ENCODE measurements around the gene LITAFD.
"Not testable (repeated sequence)": the region's sequence is repeated elsewhere in the genome, so short reads cannot be mapped to it uniquely, and the experiment has no call there.

LITAFD gene

DNA sequence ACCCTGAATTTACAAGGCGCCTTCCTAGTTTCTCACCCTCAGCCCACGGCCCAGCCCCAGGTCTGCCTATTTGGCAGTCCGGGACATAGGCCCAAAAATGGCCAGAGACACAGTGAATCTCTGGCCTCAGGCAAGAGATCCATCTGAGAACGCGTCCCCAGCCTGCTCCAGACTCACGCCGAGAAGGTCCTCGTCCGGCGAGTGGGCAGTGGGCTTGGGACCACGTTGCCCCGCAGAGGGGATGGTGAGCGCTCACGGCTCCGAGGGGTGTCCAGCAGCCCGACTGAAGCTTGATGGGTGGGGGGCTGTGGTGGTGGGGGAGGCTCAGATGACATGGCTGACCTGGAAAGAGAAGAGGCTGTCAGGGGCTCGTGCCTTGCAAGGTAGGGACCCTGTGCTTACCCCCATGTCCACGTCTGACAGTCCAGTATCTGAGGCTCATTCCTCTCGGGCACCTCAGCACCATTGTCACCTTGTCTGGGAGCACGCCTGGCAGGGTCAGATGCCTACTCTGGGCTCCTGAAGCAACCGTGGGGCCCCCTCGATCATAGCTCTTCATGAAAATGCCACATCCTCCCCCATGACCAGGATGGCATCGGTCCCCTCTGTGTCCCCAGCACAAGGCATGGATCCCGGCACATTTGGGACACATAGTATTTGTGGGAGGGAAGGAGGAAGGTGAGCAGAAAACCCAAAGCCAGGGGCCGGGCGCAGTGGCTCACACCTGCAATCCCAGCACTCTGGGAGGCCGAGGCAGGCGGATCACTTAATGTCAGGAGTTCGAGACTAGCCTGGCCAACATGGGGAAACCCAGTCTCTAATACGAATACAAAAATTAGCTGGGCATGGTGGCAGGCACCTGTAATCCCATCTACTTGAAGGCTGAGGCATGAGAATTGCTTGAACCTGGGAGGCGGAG, 22.9 kb upstream of the LITAFD start:
- no peak for DNase-seq

DNA sequence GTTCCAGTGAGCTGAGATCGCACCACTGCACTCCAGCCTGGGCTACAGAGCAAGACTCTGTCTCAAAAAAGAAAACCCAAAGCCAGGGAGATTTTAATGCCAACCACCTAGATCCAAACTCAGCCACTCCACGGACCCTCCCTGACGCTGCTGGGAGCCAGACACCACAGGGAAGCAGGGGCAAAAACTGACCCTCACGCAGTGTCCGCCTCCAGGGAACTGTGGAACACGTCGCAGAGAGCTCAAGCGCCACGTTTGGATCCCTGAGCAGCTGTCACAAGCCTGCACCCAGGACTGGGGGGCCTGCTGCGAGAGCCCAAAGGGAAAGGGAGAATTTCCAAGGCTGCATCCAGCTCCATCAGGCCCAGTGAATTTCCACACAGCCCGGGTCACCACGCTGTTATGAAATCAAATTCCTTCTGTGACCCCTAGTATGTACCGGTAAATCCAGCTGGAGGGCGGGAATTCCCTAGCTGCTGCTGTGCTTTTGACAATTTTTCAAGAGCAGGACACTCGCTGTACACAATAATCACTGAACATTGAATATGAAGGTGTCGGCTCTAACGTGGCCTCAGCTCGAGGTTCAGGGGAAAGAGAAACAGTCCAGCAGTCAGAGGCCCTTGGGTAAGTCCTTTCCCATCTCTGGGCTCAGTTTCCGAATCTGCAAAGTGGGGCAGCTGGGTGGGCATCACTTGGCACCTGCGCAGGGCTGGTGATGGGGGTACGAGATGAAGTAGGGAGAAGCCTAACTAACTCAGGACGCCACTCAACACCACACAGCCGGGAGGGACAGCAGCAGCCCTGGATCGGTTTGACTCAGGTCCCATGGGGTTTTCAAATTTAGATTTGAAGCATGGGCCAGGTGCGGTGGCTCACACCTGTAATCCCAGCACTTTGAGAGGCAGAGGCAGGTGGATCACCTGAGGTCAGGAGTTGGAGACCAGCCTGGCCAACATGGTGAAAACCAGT, 22.0 kb upstream of the LITAFD start:
- DNase-seq: no peak

DNA sequence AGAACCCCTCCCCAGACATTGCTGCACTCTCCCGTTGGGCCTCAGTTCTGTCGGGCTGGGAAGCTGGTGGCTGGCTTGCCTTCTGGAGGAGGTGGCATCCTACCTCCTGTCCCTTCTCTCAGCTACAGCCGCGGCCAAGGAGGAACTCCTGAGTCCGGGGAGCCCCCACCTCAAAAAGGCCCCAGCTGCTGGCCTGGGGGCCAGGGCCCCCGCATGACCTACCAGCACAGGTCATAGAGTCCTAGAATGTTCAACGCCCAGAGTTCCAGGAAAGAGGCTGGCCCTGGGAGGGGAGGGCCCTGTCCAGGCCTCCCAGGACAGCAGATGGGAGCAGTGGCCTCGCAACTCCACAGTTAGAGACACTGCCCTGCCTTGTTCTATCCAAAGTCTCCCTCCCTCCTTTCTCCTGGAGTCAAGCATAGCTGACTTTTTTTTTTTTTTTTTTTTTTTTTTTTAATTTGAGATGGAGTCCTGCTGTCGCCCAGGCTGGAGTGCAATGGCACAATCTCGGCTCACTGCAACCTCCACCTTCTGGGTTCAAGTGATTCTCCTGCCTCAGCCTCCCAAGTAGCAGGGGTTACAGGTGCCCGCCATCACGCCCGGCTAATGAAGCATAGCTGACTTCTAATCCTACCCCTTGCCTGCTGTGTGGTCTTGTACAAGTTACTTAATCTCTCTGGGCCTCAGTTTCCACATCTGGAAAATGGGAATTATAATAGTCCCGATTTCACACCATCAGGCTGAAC, 20.4 kb upstream of the LITAFD start:
- no peak for DNase-seq

DNA sequence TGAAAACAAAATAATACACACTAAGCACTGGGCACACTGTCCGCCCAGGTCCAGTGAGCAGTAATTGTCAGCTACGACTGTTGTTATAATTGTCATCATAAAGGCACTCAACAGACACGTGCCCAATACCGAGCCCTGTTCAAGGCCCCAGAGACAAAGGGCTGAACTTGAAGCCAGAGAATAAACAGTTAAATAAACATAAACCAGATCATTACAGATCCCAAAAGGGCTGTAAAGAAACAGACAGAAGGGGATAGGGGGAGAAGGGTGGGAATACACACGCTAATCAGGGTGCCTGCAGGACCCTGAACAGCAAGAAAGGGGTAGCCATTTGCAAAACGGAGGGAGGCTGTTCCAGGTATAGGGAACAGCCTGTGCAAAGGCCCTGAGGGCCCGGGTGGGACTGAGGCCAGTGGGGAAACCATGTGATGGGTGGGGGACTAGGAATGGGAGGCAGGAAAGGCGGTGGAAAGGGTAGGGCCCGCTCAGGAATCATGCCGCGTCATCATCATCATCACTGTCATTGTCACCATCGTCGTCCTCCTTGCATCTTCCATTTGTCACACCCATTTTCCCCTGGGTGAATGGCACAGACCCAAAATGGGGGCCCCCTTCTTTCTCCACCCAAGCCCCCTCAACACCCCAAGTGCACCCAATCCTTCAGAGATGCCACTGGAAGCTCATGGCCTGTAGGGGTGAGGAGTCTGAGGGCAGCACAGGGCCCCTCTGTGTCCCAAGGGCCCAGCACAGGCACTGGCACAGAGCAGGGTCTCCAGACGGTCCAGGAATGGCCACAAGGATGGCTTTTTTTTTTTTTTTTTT, 19.6 kb upstream of the LITAFD start:
- no peak for DNase-seq

DNA sequence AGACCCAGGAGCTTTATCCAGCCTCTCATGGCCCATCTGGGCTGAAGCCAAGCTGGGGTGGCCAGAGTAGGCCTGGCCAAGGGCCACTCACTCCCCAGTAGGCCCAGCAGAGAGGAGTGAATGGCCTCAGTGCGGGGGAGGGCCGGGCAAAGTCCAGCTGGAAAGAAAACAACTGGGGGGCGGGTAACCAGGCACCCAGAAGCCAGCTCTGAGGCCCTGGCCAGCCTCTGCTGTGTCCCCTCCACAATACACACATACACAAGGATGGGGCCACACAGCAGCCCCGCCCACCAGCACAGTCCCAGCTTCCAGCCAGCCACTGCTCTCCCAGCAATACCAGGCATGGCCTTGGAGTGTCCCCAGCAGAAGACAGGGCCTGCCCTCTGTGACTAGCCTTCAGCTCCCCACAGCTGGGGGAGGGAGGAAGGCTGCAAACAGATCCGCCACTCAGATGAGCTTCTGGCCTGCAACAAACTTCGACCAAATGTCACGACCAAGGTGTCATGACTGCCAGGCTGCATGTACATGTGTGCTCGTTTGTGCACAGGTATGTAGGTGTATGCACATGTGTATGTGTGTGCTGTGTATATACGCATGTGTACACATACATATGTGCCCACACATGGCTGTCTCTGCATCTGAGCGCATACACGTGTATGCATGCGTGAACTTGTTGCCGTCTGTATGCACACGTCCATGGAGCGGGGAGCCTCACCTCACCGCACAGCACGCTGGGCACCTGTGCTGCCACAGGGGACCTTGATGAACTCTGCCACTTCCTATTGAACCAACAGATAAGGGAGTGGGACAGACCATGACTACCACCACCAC, 18.3 kb upstream of the LITAFD start:
- no peak for DNase-seq

DNA sequence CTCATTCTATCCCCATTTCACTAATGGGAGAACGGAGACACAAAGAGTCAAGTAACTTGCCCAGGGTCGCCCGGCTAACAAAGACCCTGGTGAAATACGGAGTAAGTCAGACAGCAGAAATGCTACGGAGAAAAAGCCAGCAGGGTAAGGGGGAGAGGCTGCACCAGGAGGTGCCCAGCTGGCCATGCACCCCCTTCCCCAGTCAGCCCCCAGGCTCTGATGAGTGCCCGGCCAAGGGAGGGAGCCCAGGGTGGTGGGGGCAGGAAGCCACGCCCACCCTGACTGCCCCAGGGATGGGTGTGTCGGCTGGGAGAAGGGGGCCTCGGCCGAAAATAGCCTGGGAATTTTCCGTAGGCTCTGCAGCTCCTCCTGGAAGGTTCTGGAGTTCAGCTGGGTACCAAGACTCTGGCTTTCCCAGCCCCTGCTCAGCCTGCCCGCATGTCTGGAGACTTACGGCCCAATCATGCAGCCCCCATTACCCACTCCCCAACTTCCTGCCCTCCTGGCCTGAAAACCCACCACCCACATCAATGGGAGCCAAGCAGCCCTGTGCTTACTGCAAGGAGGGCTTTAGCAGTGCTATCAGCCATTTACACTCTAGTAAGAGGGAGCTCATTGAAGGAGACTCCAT, 17.6 kb upstream of the LITAFD start:
- no peak for DNase-seq

DNA sequence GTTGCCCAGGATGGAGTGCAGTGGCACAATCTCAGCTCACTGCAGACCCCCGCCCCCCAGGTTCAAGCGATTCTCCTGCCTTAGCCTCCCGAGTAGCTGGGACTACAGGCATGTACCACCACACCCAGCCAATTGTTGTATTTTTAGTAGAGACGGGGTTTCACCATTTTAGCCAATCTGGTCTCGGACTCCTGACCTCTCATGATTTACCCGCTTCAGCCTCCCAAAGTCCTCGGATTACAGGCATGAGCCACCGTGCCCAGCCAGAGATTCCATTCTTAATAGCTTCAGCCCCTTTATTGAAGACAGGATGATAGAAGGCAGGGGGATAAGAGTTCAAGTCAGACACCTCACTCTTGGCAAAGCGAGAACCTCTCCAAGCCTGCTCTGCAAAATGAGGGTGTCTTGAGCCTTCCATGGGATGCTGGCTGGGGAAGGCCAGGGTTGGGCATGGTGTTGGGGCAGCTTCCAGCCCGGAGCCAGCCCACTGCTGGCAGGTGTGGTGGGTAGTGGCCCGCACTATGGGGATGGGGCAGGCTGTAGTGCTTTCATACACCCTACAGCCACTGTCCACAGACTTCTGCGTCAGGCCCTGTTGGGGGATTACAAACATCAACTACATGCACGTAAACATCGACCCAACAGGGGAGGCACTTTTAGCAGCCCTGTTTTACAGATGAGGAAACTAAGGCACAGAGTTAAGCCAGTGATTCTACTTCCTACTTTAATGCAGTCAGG, 16.8 kb upstream of the LITAFD start:
- no peak for DNase-seq

DNA sequence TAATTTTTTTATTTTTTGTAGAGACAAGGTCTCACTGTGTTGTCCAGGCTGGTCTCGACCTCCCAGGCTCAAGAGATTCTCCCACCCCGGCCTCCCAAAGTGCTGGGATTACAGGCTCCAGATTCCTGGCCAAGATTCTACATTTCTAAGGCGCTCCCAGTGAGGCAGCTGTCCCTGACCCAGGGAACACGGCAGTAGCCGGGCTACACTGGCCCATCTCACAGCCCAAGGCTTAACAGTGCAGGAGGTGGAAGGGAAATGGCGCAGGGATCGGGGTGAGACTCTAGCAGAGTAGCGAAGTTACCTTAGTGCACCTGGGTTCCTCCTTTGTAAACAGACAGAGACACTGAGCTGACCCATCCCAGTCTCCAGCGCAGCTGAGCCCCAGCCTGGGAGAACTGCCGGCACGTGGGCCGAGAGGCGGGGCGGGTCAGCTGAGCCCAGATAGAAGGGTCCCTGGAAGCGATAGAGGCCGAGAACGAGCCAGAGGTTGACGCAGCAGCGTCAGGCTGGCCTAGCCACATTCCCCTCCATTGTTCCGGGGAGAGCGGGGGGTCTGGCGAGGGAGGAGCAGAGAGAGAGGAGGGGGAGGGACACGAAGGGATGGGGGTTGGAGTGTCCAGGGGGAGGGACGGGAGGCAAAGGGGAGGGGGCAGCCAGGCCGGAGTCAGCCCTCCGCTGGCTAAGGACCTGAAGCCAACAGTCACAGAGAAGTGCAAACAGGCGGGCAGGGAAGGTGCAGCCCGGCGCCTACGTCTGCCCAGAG, 15.8 kb upstream of the LITAFD start:
- peak; percentile 55 for DNase-seq

DNA sequence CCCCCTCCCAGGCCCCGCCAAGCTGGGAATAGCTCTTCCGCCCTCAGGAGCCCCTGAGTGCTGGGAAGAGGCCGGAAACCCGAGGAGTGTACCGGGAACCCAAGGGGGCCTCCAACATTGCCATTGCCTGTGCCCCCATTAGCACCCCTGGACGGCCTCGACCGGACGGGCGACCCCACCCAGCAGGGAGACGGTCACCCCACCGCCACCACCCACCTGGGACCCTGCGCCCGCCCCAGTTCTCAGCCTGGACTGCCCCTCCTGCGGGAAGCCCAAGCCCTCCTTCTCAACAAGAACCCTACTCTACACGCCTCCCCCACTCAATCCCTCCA, 15.3 kb upstream of the LITAFD start:
- DNase-seq: no peak

DNA sequence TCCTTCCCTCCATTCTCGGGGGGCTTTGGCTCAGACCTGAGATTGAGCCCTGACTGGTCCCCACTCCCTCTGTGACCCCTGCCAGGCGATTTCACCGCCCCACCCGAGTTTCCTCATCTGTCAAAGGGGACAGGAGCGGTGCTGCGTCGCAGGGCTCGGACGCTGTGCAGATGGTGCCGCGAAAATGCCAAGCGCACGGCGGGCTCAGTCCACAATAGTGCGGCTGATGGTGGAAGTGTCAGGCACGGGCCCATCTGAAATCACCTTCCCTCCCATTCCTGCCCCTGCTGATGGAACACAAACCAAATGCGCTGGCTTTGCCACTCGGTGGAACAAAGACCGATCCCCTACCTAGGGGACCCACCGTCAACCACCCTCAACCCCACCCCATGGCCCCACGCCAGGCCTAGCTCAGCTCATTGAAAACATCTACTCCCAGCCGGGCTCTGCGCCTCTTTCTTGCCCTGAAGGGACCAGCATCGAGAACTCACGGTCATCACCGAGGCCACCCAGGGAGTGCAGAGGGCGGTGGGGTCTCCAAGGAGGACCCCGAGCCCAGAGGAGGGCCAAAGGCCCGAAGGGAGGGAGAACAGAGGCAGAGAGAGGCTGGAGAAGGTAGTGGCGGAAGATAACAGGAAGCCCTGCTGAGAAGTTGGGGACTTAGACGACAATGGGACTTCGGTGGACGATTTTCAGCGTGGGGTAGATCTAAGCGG, 14.8 kb upstream of the LITAFD start:
- DNase-seq: peak; percentile 34

DNA sequence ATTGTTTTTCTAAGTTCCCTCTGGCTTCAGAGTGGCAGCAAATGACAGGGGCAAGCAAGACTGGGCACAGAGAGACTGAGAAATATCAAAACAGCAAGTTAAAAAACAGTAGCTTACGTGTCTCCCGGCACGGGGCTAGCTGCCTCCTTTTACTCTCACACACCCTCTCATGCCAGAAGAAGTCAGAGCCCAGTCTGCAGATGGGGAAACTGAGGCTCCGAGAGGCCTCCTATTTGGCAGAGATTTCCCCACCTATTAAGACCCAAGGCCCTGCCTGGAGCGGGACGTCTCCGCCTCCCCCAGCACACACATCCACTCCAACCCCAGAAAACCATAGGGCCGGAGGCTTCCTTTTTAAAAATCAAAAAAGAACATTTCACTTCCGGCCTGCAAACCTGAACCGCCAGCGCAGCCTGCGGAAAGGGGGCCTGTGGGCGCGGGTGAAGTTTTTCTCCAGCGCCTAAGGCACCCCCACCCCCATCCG, 14.2 kb upstream of the LITAFD start:
- no peak for DNase-seq

DNA sequence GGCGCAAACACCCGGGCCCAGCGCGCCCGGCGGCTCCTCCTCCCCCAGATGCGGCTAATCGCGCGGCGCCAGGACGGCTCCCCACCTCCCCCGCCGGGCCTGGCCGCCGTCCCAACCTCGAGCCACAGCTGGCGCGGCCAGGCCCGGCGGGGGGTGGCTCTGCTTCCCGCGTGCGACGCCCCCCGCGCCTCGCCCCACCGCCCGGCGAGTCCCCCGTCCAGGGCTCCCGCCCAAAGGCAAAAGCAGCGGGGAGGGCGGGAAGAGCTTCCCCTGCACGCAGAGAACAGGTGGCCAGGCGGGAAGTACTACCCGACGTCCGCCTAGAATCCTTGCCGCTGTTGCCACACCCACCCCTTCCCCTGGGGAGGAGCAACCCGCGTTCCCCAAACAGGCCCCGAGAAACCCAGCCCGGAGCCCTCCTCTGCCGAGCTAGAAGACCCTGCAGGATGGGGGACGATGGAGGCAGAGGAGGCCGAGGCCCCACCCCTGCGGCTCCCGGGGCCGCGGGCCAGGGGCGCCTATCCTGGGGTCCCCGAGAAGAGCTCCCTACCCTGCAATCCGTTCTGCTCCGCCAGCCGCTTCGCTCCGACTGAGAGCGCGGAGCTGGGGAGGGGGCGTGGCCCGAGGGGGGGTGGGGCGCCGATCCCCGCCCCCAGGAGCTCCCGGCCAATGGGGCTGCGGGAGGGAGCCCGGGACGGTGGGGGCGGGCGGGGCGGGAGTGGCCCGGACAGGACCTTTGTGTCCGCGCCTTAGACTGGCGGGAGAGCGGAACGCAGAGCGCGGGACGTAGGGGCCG, 13.5 kb upstream of the LITAFD start, which contains the start of gene CARHSP1:
Gene CARHSP1 (minus strand): TSS at position 591 of the 796 bp plus-strand sequence. CDS start 9,678 bp downstream, outside the sequence.
- DNase-seq: peak; percentile 85

DNA sequence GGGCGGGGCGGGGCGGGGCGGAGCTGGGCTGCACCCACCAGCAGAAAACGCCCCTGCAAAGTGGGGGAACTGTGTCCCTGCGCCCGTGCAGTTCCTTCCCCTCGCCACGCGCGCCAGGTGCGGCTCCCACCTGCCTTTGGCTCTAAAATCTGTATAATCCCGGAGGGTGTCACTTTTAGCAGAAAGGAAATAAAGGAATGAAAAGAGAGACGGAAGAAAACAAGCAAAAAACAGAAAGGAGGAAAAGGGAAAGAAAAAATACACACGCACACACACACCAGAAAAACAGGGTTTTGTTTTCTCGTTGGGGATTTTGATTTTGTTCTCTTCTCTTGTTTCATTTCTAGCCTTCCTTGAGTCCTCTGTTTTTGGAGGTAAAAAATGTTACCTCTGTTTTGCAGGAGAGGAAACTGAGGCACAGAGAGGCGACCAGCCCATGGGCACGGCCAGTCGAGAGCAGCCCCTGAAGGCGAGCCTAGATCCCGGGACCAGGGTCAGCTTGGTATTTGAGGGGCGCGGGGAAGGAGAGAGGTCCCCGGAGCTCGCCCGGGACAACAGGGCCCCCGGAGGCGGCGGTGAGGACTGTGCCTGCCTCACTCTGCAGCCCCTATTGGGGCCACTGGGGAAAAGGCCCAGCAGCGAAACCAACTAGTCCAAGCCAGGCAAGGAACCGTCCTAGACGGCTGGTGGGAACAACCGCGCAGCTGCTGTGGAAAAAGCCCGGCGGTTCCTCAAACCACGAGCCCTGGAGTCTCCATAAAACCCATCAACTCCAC, 12.8 kb upstream of the LITAFD start:
- no peak for DNase-seq

DNA sequence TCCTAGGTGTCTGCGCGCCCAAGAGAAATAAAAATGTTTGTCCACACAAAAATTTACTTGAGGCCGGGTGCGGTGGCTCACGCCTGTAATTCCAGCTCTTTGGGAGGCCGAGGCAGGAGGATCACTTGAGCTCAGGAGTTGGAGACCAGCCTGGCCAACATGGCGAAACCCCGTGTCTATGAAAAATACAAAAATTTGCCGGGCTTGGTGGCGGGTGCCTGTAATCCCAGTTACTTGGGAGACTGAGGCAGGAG, 12.2 kb upstream of the LITAFD start:
- not testable (repeated sequence) for DNase-seq

DNA sequence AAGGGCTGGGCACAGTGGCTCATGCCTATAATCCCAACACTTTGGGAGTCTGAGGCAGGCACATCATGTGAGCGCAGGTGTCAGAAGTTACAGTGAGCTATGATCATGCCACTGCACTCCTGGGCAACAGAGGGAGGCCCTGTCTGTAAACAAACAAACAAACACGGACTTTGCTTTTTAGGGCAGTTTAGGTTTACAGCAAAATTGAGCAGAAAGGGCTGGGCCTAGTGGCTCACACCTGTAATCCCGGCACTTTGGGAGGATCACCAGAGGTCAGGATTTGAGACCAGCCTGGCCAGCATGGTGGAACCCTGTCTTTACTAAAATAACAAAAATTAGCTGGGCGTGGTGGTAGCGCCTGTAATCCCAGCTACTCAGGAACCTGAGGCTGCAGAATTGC, 10.1 kb upstream of the LITAFD start:
- no peak for DNase-seq

DNA sequence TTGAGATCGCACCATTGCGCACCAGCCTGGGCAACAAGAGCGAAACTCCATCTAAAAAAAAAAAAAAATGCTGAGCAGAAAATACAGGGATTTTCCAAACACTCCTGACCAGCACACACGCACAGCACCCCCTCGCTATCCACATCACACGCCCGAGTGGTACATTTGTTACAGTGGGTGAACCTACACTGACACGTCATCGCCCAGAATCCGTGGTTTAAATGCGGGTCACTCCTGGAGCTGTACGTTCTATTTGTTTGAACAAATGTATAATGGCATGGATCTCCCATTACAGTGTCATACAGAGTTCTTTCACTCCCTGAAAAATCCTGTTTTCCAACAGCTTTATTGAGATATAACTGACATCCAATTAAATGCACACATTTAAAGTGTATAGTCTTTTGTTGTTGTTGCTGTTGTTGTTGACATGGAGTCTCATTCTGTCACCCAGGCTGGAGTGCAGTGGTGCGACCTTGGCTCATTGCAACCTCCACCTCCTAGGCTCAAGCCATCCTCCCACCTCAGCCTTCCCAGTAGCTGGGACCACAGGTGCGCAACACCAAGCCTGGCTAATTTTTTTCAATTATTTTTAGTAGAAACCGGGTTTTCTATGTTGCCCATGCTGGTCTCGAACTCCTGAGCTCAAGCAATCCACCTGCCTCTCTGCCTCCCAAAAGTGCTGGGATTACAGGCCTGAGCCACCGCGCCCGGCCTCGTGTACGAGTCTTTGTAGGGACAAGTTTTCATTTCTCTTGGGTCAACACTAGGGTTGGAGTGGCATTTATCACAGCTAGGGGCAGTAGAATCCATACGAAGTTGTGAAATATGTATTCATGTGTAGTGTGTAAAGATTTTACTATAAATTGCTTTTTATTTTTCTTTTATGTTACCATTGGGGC, 8.9 kb upstream of the LITAFD start:
- no peak for DNase-seq
